ENCODE measurements around the gene VSTM5. TPM values are rescaled to one million over a fixed set of nuclear protein-coding genes. Genes with fewer than 3 reads are reported as not detected.

Gene VSTM5
- total and polyA plus RNA-seq, 2 of the 8 experiments (the other 6 are each of a cell fraction or from before 2014, with no cell fraction given): 0.22 to 0.70 TPM

- no peak overlapping the region for H2BK12ac ChIP-seq (ENCODE audit: low read depth, low read length)
- WGBS, 2 experiments (ENCODE audit: extremely low coverage in 1 of 2, insufficient coverage in 1 of 2, insufficient read length in 1 of 2, insufficient replicate concordance in 2 of 2, low coverage in 1 of 2, low lambda C conversion rate in 2 of 2, missing lambda C conversion rate in 1 of 2): 82% methylated on average over 3 of the region's 3 CpGs; no CpG with 5 or more reads in 1 of the 2 experiments
- no peaks in the 10 kb centered on the region for H3K27me3 ChIP-seq (replicated peaks in 1 of 4; ENCODE audit: control insufficient read depth in 3 of 4, extremely low read depth in 1 of 4, insufficient read depth in 3 of 4, low read length in 3 of 4)
- no peak for FAIRE-seq
- H3K18ac ChIP-seq (ENCODE audit: extremely low read depth, low read length): no peak overlapping the region
- H3K79me2 ChIP-seq (ENCODE audit: control insufficient read depth in 1 of 2, insufficient read depth in 2 of 2, low read length in 2 of 2): no peaks in the 10 kb centered on the region
- no peak overlapping the region for H2BK5ac ChIP-seq (ENCODE audit: low read depth, low read length)
- no peak overlapping the region for H3K4me3 ChIP-seq (ENCODE audit: extremely low read depth in 1 of 4, insufficient read depth in 2 of 4, low read depth in 3 of 4, low read length in 4 of 4)
- POLR2A ChIA-PET (ENCODE audit: partially characterized antibody): interaction anchor here (1.1 to 1.5 kb wide), 2 partner anchors 11 to 46 kb away, joined by 3 to 6 read pairs; partner anchors contain the start of gene MED17
- H4K8ac ChIP-seq (ENCODE audit: extremely low read depth, insufficient read depth, low read length): no peak overlapping the region
- H3K27ac ChIP-seq (ENCODE audit: low read depth, low read length): no peak overlapping the region
- H4K20me1 ChIP-seq (replicated peaks in 1 of 2; ENCODE audit: control insufficient read depth in 1 of 2, insufficient read depth in 2 of 2, low read length in 2 of 2): no peaks in the 10 kb centered on the region
- no peak overlapping the region for H3K23ac ChIP-seq (ENCODE audit: insufficient read length)
- H3K23me2 ChIP-seq (ENCODE audit: low read depth, low read length): no peaks in the 10 kb centered on the region
- no peak overlapping the region for H4K5ac ChIP-seq (ENCODE audit: insufficient read length, low read depth, low read length)
- H2AFZ ChIP-seq (ENCODE audit: low read length): no peak overlapping the region
- H3K4ac ChIP-seq (replicated peaks; ENCODE audit: insufficient read length, low read depth, low read length): no peak overlapping the region
- H2BK20ac ChIP-seq (ENCODE audit: low read length): no peak overlapping the region
- DNase-seq (ENCODE audit: low read depth in 1 of 2, low spot score in 2 of 2): no peak
- no peak overlapping the region for H2BK15ac ChIP-seq (ENCODE audit: low read length)
- no peak overlapping the region for H3K14ac ChIP-seq (ENCODE audit: insufficient read length)
- no peaks in the 10 kb centered on the region for H3K79me1 ChIP-seq (ENCODE audit: low read depth, low read length)
- no peak overlapping the region for H3K4me2 ChIP-seq (ENCODE audit: insufficient read depth in 1 of 2, low read depth in 2 of 2, low read length in 2 of 2)
- H3K9me3 ChIP-seq (ENCODE audit: insufficient read depth in 2 of 2, low read depth in 1 of 2, low read length in 1 of 2): no peaks in the 10 kb centered on the region
- no peak overlapping the region; a peak in 1 of 7 replicates for H3K9ac ChIP-seq (replicated peaks in 1 of 4; ENCODE audit: extremely low read depth in 1 of 4, low read depth in 3 of 4, low read length in 3 of 4)
- no peak overlapping the region for H3K56ac ChIP-seq (replicated peaks; ENCODE audit: insufficient read length, low read depth, low read length)
- no peaks in the 10 kb centered on the region for H3K4me1 ChIP-seq (replicated peaks in 1 of 4; ENCODE audit: control insufficient read depth in 3 of 4, insufficient read depth in 4 of 4, low read length in 3 of 4)
- CTCF ChIA-PET (ENCODE audit: partially characterized antibody): interaction anchor here (1.5 kb wide), 1 partner anchor 38 kb away, joined by 4 read pairs; no protein-coding TSS in a partner anchor
- H4K91ac ChIP-seq (replicated peaks; ENCODE audit: insufficient read length, low read length): no peak overlapping the region
- H3K36me3 ChIP-seq (ENCODE audit: control insufficient read depth in 2 of 4, insufficient read depth in 4 of 4, low read length in 3 of 4): no peaks in the 10 kb centered on the region
- H2AK5ac ChIP-seq (ENCODE audit: low read depth, low read length): no peak overlapping the region
- H2BK120ac ChIP-seq (replicated peaks; ENCODE audit: low read depth, low read length): no peak overlapping the region
- no peak for TF ChIP-seq GTF2F1 (IDR thresholded peaks at IDR 0.05; ENCODE audit: borderline replicate concordance, low read depth, low read length)
- no peak for TF ChIP-seq SIX5 (IDR thresholded peaks at IDR 0.05; ENCODE audit: low read depth, low read length)
- no peak for TF ChIP-seq MAFK (IDR thresholded peaks at IDR 0.05; ENCODE audit: low read depth, low read length)
- no peak for TF ChIP-seq KDM1A (IDR thresholded peaks at IDR 0.05; ENCODE audit: borderline replicate concordance, low read length)
- TF ChIP-seq GABPA (IDR thresholded peaks at IDR 0.05; ENCODE audit: borderline replicate concordance, insufficient read depth, low read length): no peak
- no peak for TF ChIP-seq CTBP2 (IDR thresholded peaks at IDR 0.05; ENCODE audit: borderline replicate concordance, insufficient read depth, insufficient read length, low read length)
- no peak for TF ChIP-seq CHD2 (IDR thresholded peaks at IDR 0.05; ENCODE audit: low read length)
- TF ChIP-seq TAF7 (optimal IDR thresholded peaks at IDR 0.05; ENCODE audit: borderline replicate concordance, low read depth, low read length): no peak
- TF ChIP-seq TAF1 (IDR thresholded peaks at IDR 0.05; ENCODE audit: low read depth, low read length): no peak
- TF ChIP-seq RXRA (IDR thresholded peaks at IDR 0.05; ENCODE audit: insufficient read depth, low read depth, low read length): no peak
- TF ChIP-seq BCL11A (IDR thresholded peaks at IDR 0.05; ENCODE audit: low read depth in 2 of 2, low read length in 2 of 2): no peak
- no peak for TF ChIP-seq ZNF274 (IDR thresholded peaks at IDR 0.05; ENCODE audit: borderline replicate concordance, extremely low read depth, low read length)
- TF ChIP-seq SUZ12 (IDR thresholded peaks at IDR 0.05; ENCODE audit: low read length): no peak
- no peak for TF ChIP-seq SP2 (IDR thresholded peaks at IDR 0.05; ENCODE audit: low read length)
- no peak for TF ChIP-seq SIN3A (conservative IDR thresholded peaks at IDR 0.05 in 1 of 2, IDR thresholded peaks at IDR 0.05 in 1 of 2; ENCODE audit: low read depth in 1 of 2, low read length in 2 of 2)
These were observed 20.8 kb downstream of the VSTM5 start for GRCh38 chr11:93829598-93829997.
